NCI-H2029 (cell line): ENCODE data around the gene TTC23.
A peak's percentile ranks its signal among the peaks of the same experiment; 100 is the strongest.

Experiments
- DNase-seq: peaks from one replicate; lab custom pipeline; 2025; lab: John Stamatoyannopoulos, UW

Gene TTC23

GRCh38 chr15:99102332-99103235 lies 146.8 kb downstream of the TTC23 start:
- no peak for DNase-seq

- no peak for DNase-seq
These were observed 147.9 kb downstream of the TTC23 start for GRCh38 chr15:99101501-99101900.

GRCh38 chr15:99100245-99101173 lies 148.9 kb downstream of the TTC23 start:
- DNase-seq: peak; percentile 34

GRCh38 chr15:99099661-99100060 lies 149.7 kb downstream of the TTC23 start:
- no peak for DNase-seq

- DNase-seq: no peak
These were observed 150.4 kb downstream of the TTC23 start for GRCh38 chr15:99098991-99099390.

- DNase-seq: no peak
These were observed 151.0 kb downstream of the TTC23 start for GRCh38 chr15:99098426-99098825.

GRCh38 chr15:99097441-99098410 lies 151.7 kb downstream of the TTC23 start:
- DNase-seq: no peak

- no peak for DNase-seq
These were observed 152.4 kb downstream of the TTC23 start for GRCh38 chr15:99096894-99097426.

- no peak for DNase-seq
These were observed 153.0 kb downstream of the TTC23 start for GRCh38 chr15:99096173-99096893.

GRCh38 chr15:99095626-99096025 lies 153.8 kb downstream of the TTC23 start:
- DNase-seq: no peak

GRCh38 chr15:99092554-99093172 lies 156.7 kb downstream of the TTC23 start:
- no peak for DNase-seq

- no peak for DNase-seq
These were observed 158.4 kb downstream of the TTC23 start for GRCh38 chr15:99090938-99091337.

- no peak for DNase-seq
These were observed 159.2 kb downstream of the TTC23 start for GRCh38 chr15:99090011-99090699.

GRCh38 chr15:99087405-99087943 lies 161.9 kb downstream of the TTC23 start:
- DNase-seq: no peak

- DNase-seq: no peak
These were observed 163.1 kb downstream of the TTC23 start for GRCh38 chr15:99086327-99086667.
